GM18499 (cell line): ENCODE measurements around the gene GET3.
"Not testable (repeated sequence)": the region's sequence is repeated elsewhere in the genome, so short reads cannot be mapped to it uniquely, and the experiment has no call there.

ENCODE experiments used
- ATAC-seq: cut with Tn5 transposase; IDR thresholded peaks from one replicate; pipeline ENCODE4 v1.9.1; 2021; ENCODE audit warnings: moderate number of reproducible peaks; ENCODE audit not compliant: insufficient read depth, unreplicated experiment

GET3 gene

DNA sequence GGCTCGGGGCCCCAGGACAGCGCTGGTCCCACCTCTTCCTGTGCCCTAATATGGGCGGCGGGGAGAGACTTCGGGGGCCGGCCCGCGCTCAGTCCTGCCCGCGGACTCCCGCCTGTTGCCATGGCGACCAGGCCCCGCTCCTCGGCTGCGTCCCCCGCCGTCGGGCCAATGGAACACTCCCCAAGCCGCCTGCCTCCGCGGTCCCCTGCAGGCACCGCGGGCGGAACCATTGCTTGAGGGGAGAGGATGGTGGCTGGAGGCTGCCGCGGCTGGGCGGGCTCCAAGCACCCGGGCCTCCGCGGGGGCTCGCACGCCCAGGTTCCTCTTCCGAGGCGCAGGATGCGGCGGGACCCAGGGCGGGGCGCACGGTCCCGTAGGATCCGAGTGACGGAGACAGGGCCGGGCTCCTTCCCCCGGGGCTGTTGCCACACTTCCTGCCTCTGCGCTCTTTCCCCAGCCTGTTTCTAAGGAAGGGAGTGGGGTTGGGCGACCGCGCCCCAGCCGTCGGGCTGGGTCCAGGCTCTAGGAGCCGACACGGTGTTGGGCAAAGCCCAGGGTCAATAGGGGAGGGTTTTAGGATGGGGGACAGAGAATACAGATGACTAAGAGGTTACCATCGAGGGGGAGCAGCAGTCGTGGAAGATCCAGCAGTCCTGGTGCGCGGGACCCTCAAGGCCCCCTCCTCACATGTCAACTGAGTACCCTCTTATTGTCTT lies 52.8 kb downstream of the GET3 start:
- ATAC-seq = no peak

DNA sequence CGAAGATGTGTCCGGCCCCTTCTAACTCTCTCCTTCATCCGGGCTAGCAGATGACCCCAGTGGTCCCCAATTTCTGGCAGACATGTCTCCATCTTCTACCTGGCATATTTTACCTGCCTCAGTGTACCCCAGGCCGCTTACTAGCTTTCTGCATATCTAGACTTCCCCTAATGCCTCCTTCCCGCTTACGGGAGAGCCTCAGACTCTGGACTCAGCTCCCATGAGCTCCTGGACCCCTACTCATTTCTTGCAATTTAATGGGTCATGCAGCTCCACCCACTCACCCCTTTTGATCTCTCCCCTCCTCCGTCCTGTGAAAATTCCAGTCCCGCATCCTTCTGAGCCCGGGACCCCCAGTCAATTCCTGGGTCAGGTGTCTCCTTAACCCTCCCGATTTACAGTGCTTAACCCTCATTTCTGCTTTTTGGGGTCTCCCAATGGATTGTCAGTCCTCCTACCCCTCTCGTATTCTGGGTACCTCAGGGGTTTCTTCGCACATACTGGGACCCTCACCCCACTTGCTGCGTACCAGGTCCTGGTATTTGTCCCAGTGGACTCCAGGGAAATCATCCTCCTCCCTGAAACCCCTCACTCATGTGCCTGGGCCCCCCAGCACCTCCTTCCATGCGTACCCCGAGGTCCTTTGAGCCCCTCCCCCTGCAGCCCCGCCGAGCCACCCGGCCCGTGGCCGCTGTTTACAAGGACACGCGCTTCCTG lies 53.5 kb downstream of the GET3 start:
- ATAC-seq = no peak

DNA sequence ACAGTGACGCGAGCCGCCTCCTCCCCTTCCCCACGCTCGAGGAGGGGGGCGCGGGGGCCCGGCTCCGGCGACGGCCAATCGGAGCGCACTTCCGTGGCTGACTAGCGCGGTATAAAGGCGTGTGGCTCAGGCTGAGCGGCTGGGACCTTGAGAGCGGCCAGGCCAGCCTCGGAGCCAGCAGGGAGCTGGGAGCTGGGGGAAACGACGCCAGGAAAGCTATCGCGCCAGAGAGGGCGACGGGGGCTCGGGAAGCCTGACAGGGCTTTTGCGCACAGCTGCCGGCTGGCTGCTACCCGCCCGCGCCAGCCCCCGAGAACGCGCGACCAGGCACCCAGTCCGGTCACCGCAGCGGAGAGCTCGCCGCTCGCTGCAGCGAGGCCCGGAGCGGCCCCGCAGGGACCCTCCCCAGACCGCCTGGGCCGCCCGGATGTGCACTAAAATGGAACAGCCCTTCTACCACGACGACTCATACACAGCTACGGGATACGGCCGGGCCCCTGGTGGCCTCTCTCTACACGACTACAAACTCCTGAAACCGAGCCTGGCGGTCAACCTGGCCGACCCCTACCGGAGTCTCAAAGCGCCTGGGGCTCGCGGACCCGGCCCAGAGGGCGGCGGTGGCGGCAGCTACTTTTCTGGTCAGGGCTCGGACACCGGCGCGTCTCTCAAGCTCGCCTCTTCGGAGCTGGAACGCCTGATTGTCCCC lies 54.2 kb downstream of the GET3 start, which contains the start of gene JUNB:
Gene JUNB, plus strand, starts transcription at position 142 of the 706 bp plus-strand sequence. Its CDS starts 286 bp downstream, at position 428.
- ATAC-seq = no peak

DNA sequence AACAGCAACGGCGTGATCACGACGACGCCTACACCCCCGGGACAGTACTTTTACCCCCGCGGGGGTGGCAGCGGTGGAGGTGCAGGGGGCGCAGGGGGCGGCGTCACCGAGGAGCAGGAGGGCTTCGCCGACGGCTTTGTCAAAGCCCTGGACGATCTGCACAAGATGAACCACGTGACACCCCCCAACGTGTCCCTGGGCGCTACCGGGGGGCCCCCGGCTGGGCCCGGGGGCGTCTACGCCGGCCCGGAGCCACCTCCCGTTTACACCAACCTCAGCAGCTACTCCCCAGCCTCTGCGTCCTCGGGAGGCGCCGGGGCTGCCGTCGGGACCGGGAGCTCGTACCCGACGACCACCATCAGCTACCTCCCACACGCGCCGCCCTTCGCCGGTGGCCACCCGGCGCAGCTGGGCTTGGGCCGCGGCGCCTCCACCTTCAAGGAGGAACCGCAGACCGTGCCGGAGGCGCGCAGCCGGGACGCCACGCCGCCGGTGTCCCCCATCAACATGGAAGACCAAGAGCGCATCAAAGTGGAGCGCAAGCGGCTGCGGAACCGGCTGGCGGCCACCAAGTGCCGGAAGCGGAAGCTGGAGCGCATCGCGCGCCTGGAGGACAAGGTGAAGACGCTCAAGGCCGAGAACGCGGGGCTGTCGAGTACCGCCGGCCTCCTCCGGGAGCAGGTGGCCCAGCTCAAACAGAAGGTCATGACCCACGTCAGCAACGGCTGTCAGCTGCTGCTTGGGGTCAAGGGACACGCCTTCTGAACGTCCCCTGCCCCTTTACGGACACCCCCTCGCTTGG lies 55.0 kb downstream of the GET3 start:
- no peak for ATAC-seq

DNA sequence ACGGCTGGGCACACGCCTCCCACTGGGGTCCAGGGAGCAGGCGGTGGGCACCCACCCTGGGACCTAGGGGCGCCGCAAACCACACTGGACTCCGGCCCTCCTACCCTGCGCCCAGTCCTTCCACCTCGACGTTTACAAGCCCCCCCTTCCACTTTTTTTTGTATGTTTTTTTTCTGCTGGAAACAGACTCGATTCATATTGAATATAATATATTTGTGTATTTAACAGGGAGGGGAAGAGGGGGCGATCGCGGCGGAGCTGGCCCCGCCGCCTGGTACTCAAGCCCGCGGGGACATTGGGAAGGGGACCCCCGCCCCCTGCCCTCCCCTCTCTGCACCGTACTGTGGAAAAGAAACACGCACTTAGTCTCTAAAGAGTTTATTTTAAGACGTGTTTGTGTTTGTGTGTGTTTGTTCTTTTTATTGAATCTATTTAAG lies 55.6 kb downstream of the GET3 start:
- no peak for ATAC-seq

DNA sequence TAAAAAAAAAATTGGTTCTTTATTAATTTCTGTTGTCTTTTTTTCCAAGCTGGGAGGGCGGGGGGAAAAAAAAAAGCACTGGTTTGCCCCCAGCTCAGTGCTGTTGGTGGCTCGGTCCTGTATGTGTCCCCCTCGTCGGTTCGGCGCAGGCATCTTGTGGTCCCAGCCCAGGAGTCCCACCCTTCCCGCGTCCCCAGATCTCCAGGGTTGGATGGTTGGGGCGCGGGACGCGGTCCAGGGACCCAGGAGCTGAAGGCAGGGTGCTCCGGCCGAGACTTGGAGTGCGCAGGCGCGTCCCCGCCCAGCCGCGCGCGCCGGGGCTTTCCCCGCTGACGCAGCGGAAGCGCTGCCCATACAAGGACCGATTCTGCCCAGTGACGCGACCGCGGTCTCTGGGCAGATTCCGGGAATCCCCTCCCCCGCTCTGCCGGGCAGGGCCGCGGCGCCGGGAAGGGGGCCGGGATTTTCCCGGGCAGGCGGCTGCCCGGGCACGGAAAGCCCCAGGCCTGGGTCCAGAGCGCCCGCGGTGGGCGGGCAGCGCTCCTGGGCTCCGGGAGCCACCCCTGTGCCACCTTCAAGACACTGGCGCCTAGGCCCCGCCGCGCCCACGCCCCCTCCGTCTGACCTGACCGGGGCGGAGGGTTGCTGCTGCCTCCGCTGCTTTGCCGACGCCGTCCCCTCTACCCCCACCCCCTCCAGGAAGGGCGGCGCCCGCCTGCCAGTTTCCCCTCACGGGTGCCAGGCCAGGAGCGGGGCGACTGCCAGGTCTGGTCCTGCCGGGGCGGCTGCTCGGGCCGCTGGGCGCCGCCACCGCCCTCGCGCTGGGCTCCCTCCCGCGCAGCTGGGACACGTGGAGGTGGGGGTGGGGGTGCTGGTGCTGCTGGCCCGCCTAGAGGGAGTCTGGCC lies 56.2 kb downstream of the GET3 start:
- ATAC-seq = no peak

DNA sequence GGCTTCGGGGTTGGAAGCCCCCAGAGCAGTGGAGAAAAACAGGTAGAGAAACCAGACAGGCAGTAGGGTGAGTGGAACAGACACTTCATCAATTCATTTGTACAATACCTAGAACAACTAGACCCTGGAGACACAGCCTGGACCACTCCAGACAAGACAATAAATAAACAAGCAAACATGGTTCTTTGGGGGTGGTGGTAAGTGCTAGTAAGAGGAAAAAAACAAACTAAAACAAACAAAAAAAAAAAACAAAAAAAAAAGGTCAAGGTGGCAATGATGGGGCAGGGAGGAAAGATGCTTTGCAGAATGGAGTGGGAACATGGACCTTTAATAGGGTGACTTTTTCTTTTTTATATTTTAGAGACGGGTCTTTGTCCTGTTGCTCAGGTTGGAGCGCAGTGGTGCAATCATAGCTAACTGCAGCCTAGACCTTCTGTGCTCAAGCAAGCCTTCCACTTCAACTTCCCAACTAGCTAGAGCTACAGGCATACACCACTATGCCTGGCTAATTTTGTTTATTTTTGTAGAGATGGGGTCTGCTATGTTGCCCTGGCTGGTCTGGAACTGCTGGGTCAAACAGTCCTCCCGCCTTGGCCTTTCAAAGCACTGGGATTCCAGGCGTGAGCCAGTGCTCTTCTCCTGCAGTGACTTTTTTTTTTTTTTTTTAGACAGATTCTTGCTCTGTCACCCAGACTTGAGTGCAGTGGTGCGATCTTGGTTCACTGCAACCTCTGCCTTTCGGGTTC lies 57.1 kb downstream of the GET3 start:
- ATAC-seq = no peak

DNA sequence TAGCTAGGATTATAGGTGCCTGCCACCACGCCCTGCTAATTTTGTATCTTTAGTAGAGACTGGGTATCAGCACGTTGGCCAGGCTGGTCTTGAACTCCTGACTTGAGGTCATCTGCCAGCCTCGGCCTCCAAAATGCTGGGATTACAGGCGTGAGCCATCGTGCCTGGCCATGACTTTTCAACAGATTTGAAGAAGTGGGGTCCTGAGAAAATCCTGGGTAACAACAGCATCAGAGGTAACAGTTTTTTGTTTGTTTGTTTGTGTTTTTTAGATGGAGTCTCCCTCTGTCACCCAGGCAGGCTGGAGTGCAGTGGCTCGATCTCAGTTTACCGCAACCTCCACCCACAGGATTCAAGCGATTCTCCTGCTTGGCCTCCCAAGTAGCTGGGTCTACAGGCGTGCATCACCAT lies 57.7 kb downstream of the GET3 start:
- no peak for ATAC-seq

DNA sequence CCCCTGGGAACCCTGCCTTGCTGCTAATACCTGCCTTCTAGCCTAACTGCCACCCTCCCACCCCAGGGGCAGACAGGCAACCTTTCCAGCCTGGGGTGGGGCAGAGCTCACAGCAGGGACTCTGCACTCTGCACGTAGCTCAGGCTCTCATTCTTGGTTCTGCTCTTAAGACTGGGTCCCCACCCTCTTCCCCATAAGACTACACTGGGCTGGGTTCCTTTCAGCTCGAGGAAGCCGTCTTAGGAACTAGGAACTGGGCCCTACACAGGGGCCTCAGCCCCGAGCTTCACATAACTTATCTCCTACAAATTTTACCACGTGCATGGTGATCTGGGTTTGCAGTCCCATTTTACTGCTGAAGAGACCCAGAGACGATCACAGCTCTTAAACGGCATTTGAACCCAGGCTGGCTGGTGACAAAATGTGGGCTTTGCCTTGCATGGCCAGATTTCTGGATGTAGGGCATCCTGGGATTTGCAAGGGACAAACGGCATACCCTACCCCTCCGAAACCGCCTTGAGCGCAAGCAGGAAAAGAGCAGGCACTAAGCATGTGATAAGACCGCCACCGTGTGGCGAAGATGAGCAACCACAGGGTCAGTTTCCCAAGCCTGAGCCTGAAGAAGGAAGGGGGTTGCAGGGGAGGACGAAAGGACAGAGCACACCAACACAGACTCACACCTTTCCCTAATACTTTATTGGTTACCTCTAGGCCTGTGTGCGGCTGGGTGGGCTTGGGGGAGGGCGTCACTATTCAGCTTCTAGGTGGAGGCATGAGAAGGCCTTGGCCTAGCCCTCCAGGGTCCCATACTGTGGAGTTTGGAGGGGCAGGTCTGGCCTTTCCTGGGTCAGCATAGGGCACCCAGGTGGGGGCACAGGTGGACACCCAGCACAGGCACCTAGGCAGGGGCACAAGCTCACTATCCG lies 59.1 kb downstream of the GET3 start:
- no peak for ATAC-seq

DNA sequence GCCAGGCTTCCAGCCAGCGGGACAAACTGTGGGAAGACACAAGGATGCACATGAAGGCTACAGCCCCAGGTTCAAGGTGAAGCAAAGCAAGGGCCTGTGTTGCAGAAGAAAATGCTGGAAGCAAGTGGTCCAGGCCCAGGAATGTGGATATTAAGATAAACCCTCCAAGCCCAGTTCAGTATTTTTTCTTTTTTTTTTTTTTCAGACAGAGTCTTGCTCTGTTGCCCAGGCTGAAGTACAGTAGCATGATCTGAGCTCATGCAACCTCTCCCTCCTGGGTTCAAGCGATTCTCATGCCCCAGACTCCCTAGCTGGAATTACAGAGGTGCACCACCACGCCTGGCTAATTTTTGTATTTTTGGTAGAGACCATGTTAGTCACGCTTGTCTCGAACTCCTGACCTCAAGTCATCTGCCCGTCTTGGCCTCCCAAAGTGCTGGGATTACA lies 59.9 kb downstream of the GET3 start:
- ATAC-seq = no peak

DNA sequence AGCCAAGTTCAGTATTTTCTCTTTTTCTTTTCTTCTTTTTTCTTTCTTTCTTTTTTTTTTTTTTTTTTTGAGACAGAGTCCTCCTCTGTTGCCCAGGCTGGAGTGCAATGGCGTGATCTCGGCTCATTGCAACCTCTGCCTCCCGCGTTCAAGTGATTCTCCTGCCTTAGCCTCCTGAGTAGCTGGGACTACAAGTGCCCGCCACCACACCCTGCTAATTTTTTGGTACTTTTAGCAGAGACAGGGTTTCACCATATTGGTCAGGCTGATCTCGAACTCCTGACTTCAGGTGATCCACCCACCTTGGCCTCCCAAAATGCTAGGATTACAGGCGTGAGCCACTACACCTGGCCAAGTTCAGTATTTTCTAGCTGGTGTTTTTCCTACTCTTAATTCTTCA lies 60.3 kb downstream of the GET3 start:
- not testable (repeated sequence) for ATAC-seq
